ENCODE data around the gene EEF2K.
"Not testable (repeated sequence)": the region's sequence is repeated elsewhere in the genome, so short reads cannot be mapped to it uniquely, and the experiment has no call there.

The EEF2K gene

GRCh38 chr16:22210285-22210684, 4.2 kb downstream of the EEF2K start:
- DNase-seq (ENCODE audit: low read depth, low spot score), result no peak

- DNase-seq (ENCODE audit: low read depth, low spot score), result no peak
Measured at GRCh38 chr16:22210854-22211253, 4.8 kb downstream of the EEF2K start.

- DNase-seq (ENCODE audit: low read depth, low spot score), result no peak
Measured at GRCh38 chr16:22213236-22213635, 7.2 kb downstream of the EEF2K start.

GRCh38 chr16:22213801-22214200, 7.7 kb downstream of the EEF2K start:
- DNase-seq (ENCODE audit: low read depth, low spot score), result no peak

- no peak for DNase-seq (ENCODE audit: low read depth, low spot score)
Measured at GRCh38 chr16:22214402-22214801, 8.3 kb downstream of the EEF2K start.

- DNase-seq (ENCODE audit: low read depth, low spot score), result no peak
Measured at GRCh38 chr16:22214889-22215288, 8.8 kb downstream of the EEF2K start.

- DNase-seq (ENCODE audit: low read depth, low spot score), result no peak
Measured at GRCh38 chr16:22216191-22216831, 10.2 kb downstream of the EEF2K start.

GRCh38 chr16:22216832-22217225, 10.8 kb downstream of the EEF2K start:
- DNase-seq (ENCODE audit: low read depth, low spot score), result not testable (repeated sequence)

- no peak for DNase-seq (ENCODE audit: low read depth, low spot score)
Measured at GRCh38 chr16:22217890-22218730, 12.0 kb downstream of the EEF2K start.

GRCh38 chr16:22219389-22220068, 13.5 kb downstream of the EEF2K start:
- DNase-seq (ENCODE audit: low read depth, low spot score), result no peak

- no peak for DNase-seq (ENCODE audit: low read depth, low spot score)
Measured at GRCh38 chr16:22220069-22220440, 14.0 kb downstream of the EEF2K start.

GRCh38 chr16:22220714-22221113, 14.6 kb downstream of the EEF2K start:
- DNase-seq (ENCODE audit: low read depth, low spot score), result no peak

GRCh38 chr16:22222006-22222405, 15.9 kb downstream of the EEF2K start:
- DNase-seq (ENCODE audit: low read depth, low spot score), result no peak

- DNase-seq (ENCODE audit: low read depth, low spot score), result no peak
Measured at GRCh38 chr16:22222998-22223397, 16.9 kb downstream of the EEF2K start.

GRCh38 chr16:22225060-22225459, 19.0 kb downstream of the EEF2K start:
- DNase-seq (ENCODE audit: low read depth, low spot score), result no peak

- no peak for DNase-seq (ENCODE audit: low read depth, low spot score)
Measured at GRCh38 chr16:22229889-22230288, 23.8 kb downstream of the EEF2K start.

- no peak for DNase-seq (ENCODE audit: low read depth, low spot score)
Measured at GRCh38 chr16:22232277-22233036, 26.4 kb downstream of the EEF2K start.

- DNase-seq (ENCODE audit: low read depth, low spot score), result no peak
Measured at GRCh38 chr16:22233037-22233372, 26.9 kb downstream of the EEF2K start.

GRCh38 chr16:22235839-22236745, 30.0 kb downstream of the EEF2K start:
- no peak for DNase-seq (ENCODE audit: low read depth, low spot score)

- no peak for DNase-seq (ENCODE audit: low read depth, low spot score)
Measured at GRCh38 chr16:22239131-22239805, 33.2 kb downstream of the EEF2K start.
